ACHN (cell line): Measurements from ENCODE around the gene CYP26C1.

Experiments
- DNase-seq: peaks from one replicate; pipeline ENCODE4 v3.0.0-alpha.2; 2015
- in situ Hi-C: cut with HindIII; loops from 2 replicates; pipeline ENCODE4 v1.10.0; 2017; ENCODE audit warnings: low sequenced_read_pairs, low pct_ligation_motif_present, low pct_unique_long_range_greater_than_20kb

Gene CYP26C1

DNA sequence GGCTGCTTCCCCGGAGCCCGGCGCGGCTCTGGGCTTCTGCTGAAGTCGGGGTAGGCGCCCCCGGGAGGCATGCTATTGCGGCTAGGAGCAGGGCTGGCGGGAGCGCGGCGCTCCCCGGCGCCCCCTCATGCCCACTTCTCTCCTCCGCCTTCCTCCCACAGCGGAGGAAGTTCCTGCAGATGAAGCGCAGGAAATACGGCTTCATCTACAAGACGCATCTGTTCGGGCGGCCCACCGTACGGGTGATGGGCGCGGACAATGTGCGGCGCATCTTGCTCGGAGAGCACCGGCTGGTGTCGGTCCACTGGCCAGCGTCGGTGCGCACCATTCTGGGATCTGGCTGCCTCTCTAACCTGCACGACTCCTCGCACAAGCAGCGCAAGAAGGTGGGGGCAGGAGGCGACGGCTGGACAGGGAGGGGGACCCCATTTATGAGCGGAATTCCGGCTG lies 13.6 kb downstream of the CYP26C1 start:
- peak; percentile 35 for DNase-seq
- in situ Hi-C loops, result no loop called here

- in situ Hi-C loops, result no loop called here
- no peak for DNase-seq
These were observed 14.2 kb downstream of the CYP26C1 start for GRCh38 chr10:93074597-93075368.

DNA sequence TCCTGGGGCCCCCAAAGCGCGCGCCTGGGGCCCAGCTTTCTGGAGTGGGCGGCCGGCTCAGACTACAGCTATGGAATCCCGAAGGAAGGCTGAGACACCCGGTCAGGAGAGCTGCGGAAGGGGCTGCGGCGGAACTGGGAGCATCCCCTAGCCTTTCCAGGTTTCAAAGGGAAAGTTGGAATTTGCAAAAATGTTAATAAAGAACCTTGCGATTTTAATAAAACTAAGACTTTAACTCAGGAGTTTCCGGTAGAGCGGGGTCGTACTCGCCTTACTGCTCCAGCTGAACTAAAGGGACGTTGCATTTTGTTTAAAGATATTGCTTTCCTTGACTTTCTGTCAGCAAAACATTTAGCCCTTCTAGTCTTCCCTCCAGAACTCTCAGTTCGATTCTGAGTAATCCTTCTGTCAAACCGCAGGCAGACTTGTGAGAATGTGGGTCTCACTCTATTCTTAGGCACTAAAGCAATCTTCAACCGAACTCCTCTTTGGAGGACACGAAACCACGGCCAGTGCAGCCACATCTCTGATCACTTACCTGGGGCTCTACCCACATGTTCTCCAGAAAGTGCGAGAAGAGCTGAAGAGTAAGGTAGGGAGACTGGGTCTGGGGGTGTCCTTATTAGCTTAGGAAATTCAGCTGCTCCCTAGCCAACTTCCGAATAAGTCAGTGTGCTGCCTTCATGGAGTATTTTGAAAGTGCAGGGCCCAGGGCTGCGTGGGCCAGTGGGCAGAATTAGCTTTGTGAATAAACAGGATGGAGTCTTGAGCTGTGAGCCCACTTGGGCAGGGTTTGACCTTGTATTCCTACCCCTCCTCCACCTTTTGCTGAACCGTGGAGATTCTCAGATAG lies 15.0 kb downstream of the CYP26C1 start:
- no peak for DNase-seq

DNA sequence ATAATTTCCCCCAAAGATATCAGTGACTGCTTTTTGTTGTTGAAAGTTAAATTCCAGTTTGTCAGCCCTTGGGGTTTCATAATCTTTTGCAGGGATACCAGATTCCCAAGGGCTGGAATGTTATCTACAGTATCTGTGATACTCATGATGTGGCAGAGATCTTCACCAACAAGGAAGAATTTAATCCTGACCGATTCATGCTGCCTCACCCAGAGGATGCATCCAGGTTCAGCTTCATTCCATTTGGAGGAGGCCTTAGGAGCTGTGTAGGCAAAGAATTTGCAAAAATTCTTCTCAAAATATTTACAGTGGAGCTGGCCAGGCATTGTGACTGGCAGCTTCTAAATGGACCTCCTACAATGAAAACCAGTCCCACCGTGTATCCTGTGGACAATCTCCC lies 16.3 kb downstream of the CYP26C1 start:
- in situ Hi-C loops, result no loop called here
- no peak for DNase-seq

More for the DNA sequence above, 15.0 kb downstream of the CYP26C1 start:
- in situ Hi-C loops, result no loop called here

DNA sequence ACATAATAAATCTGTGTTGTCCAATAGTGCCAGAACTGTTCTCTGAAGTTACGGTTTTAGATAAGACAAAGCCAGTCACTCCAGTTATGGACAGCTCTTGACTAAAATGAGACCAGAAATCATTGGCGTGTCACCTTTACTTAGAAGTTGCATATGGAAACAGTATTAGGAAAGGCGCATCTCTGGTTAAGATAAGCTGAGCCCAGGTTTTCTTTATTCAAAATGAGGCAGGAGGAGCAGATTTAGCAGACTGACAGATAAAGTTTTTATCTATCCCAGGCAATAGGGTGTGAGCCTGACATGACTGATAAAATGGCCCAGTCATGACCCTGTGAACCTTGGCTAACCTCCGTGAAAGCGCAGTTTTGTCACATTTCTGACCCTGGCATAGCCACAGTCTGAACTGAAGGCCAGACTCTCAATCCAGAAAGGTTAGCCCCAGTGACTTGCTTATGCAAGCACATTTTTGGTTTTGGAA lies 17.3 kb downstream of the CYP26C1 start:
- no peak for DNase-seq
- in situ Hi-C loops, result no loop called here

DNA sequence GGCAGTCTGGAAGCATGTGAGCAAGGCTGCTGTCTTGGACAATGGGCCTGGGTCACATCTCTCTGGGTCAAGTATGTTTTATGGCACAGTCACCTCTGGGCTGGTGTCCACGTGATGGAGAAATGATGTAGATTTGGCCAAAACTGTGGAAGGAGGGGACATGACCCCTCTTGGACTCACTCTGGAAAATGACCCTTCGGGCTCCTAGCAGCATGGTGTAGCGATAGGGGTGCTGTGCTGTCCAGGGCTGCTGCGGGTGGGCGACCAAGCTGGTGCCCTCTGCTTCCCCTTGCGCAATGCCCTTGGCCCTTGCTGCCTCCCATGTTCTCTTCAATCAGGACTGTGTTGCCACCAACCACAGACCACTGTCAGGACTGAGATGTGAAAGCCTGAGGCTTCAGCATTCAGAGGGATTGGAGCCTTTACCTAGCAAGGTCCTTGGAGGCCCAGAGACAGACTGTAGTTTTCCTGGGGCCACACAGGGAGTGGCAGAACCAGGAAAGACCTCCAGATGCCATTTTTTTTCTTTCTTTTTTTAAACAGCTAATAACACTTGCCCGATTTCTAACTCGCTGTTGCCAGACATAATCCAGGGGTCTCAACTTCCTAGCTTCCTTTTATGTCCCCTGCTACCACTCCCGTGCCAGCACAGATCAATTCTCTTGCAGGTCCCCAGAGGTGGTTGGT lies 19.2 kb downstream of the CYP26C1 start:
- in situ Hi-C loops, result no loop called here

GRCh38 chr10:93080350-93081046 lies 19.9 kb downstream of the CYP26C1 start:
- DNase-seq, result peak; percentile 53
- in situ Hi-C loops, result no loop called here

More for the DNA sequence above, 19.2 kb downstream of the CYP26C1 start:
- no peak for DNase-seq

GRCh38 chr10:93081318-93081717 lies 20.7 kb downstream of the CYP26C1 start:
- in situ Hi-C loops, result no loop called here
- no peak for DNase-seq

GRCh38 chr10:93081834-93082233 lies 21.2 kb downstream of the CYP26C1 start:
- in situ Hi-C loops, result no loop called here
- DNase-seq, result no peak

DNA sequence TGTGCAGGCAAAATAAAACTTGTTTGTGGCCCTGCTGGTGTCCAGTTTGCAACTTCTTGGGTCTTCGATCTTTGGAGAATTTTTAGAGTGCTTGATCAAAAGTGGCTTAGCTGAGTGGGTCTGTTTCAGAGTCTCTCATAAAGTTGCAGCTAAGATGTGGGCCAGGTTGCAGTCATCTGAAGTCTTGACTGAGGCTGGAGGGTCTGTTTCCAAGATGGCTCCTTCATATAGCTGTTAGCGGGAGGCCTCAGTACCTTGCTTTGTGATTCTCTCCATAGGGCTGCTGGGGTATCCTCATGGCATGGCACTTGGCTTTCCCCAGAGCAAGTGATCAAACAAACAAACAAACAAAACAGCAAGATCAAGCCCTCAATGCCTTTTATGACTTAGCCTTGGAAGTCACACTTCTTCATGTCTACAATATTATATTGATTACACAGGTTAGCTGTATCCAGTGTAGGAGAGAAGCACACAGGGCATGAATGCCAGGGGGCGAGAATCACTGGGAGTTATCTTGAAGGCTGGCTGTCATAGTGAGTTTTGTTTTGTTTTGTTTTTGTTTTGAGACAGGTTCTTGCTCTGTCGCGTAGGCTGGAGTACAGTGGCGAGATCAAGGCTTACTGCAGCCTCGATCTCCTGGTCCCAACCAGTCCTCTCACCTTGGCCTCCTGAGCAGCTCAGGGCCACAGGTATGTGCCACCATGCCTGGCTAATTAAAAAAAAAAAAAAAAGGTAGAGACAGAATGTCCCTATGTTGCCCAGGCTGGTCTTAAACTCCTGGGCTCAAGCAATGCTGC lies 23.3 kb downstream of the CYP26C1 start:
- DNase-seq, result no peak
- in situ Hi-C loops, result no loop called here

GRCh38 chr10:93085272-93085859 lies 24.8 kb downstream of the CYP26C1 start:
- in situ Hi-C loops, result no loop called here
- no peak for DNase-seq

DNA sequence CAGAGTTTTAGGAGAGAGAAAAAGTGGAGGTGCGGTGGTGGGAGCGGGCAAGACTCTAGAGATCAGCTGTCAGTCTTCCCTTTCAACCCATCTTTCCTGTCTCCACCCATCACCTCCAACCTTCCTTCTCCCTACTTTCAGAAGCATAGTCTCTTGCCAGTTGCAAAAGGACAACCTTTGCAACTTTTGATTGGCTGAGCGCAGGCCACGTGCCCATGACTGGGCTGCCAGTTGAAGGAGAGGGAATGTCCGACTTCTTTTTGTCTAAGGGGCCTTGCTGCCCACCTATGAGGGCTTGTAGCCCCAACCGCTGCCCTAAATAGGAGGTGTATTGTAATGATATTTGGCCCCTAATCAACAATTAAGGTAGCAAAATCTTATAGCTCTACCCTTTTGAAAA lies 25.7 kb downstream of the CYP26C1 start:
- no peak for DNase-seq
- in situ Hi-C loops, result no loop called here

- no peak for DNase-seq
- in situ Hi-C loops, result no loop called here
These were observed 27.2 kb downstream of the CYP26C1 start for GRCh38 chr10:93087846-93088245.

GRCh38 chr10:93088466-93088865 lies 27.9 kb downstream of the CYP26C1 start:
- no peak for DNase-seq
- in situ Hi-C loops, result no loop called here

DNA sequence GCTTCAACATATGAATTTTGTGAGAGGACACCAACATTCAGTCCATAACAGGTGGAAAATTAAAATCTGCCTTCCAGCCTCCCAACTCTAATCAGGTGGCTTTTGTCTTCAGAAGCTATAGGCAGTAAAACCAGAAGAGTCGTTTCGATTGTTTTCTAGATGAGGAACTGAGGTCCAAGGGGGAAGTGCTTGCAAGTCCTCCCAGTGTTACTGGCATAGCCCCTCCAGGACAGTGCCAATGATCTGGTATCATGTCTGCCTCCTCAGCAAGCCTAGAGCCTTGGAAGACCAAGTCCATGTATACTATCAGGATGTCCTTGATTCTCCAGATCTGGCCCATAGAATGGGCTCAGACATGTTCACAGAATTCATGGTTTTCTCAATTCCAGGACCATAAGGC lies 30.0 kb downstream of the CYP26C1 start:
- DNase-seq, result no peak
- in situ Hi-C loops, result no loop called here

- no peak for DNase-seq
- in situ Hi-C loops, result no loop called here
These were observed 31.4 kb downstream of the CYP26C1 start for GRCh38 chr10:93091960-93092359.

DNA sequence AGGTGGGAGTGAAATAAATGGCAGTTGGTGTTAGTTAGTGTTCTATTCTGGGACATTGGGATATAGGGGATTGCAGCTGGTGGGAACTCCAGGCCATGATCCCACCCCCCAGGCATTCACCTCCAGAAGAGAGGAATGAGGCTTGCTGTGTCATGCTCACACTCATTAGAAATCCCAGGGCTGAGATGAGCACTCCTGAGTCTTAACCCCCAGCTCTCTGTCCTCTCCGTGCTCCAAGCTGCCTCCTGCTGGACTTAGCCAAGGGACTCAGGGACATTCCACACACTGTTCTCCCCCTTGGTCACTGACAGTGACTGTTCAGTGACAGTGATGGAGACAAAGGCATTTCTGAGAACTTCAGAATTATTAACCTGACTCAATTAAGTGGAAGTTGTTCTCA lies 34.6 kb downstream of the CYP26C1 start:
- DNase-seq, result no peak
- in situ Hi-C loops, result no loop called here
